ENCODE measurements around the gene CNTNAP5.

CNTNAP5 gene

DNA sequence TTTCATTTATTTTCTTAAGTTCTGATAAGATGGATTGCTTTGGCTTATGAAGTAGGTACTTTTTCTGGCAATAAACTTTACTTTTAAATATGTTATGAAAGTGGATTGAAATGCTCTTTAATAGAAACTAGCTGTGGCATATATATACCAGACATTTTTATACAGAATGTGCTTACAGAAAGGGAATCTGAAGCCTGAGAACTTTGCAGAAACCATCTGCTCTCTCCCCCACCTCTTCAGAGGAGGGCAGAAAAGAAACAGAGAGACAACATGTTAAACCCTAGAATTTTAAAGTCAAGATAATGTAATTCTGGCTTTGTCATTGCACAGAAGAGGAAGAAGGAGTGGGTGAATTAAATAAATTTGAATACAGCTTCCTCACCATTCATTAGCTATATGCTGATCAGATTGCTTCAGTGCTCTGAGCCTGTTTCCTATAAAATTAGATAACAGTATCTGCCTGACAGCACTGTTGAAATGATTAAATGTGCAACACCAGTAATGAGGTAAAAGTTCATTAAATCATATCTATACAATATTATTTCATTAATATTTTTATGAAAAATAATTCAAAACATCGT, 247.3 kb downstream of the CNTNAP5 start:
- no peak for DNase-seq

DNA sequence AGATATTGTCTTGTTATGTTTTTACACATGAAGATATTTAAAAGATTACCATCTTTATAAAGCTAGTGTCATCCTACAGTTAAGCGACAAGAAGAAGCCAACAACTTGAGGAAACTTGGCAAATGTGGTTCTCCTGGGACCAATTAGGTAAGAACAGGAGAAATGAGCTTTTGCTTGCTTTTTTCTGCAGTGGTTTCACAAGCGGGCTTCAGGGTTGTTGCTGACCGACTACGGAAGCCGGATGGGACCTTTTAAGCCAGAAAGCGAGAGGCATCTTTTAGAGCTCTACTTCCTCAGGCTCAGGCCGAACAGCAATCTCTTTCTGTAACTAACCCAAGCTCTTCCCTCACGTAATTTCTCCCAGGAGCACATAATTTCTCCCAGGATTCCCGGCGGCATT, 256.5 kb downstream of the CNTNAP5 start:
- DNase-seq, result no peak

DNA sequence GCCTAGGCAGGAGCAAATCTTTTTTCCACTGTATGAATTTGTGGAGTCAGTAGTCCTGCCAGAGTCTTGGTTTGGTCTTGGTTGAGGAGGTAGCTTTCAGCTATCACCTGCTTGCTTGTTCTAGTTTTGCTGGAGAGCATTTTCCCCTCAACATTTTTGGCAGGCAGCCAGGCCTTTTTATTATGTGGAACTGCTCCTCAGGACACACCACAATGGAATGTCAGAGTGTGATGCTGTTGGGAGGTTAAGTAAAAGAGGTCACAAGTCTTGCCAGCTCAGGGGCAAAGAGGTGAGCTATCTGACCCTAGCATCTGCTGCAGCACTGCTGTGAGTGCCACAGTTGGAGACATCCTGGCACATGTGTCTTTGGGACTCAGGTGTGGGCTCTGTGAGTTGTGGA, 258.0 kb downstream of the CNTNAP5 start:
- DNase-seq, result no peak

GRCh38 chr2:124286089-124286783, 261.1 kb downstream of the CNTNAP5 start:
- DNase-seq, result no peak

DNA sequence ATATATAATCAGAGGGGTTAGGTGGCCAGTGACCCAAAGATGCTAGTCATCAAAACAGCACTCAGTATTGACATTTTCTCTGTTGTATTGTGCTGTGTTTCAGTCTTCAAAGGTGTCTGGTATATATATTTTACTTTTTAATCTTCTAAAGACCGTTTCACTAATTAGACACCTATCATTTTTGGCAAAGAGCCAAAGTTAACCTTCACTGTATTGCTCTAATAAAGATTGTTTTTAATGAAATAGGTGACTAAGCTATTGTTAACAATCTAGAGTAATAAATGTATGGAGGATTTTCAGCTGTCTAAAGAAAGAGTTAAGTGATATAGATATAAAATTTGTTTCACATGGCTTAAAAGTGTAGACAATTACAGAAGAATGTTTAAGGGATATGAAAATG, 264.0 kb downstream of the CNTNAP5 start:
- no peak for DNase-seq

DNA sequence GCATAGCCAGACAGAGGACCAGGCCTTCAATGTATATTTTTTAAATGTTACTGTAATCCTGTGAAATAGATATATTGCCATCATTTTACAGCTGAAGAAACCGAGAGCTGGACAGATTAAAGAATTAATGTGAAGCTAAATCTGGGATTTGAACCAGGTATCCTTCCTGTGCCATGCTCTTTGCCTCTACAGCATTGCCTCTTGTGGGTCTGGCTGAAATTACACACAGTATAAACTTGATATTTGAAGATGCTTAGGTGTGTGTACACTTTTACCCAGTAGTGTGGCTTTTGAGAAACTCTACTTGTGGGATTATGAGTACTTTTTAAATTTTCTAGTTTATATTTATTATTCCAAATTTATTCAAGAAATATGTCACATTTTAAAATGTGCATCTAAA, 264.5 kb downstream of the CNTNAP5 start:
- DNase-seq, result no peak

DNA sequence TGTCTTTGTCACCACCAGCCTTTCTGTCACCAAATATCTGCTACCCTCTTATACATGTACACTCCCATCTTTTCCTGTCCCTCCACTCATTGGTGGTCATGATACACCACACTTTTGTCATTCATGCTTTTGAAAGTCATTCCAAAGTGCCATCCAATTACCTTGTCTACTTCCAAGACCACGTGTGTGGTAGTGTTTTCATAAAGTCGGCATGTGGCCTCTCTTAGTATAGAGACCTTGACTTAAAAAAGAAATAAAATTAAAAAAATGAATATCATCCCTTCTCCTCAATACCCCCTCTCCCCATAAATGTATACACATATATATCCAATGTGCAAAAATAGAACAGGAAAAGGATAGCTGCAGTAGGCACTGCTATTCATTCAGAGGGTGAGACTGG, 271.4 kb downstream of the CNTNAP5 start:
- no peak for DNase-seq

DNA sequence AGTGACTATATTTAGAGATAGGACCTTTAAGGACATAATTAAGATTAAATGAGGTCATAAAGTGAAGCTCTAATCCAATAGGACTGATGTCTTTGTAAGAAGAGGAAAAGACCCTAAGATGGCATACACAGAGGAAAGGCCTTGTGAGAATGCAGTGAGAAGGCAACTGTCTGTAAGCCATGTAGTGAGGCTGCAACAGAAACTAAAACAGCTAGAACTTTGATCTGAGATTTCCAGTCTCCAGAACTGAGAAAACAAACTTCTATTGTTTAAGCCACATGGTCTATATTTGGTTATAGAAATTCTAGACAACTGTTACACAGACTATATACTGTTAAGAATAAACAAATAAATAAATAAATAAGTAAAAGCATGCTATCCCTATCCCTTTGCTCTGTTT, 276.8 kb downstream of the CNTNAP5 start:
- DNase-seq, result no peak

- no peak for DNase-seq
These were observed 283.4 kb downstream of the CNTNAP5 start for GRCh38 chr2:124308319-124309062.

DNA sequence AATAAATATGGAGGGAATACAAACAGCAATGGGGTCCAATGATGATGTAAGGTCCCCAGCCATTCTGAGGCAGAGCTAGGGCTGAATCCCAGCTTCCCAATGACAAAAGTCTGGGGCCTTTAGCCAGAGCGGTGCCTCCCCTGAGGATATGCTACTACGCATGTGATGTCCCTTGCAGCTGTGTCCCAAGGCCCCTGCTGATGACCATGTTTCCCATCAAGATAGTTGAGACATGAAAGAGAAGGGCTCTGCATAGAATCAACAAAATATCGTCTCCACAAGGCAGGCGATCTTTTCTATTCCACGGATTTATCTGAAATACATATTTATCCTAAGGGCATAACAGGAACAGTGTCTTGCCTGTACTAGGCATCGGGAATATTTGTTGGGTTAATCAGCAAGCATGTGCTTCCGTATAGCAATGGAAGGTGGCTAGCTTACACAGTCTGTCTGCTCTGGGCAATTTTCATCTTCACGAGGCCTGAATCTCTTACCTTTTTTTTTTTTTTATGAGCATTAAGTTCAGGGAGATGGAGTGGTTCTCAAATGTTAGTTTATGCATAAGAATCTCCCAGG, 284.6 kb downstream of the CNTNAP5 start:
- DNase-seq, result no peak

DNA sequence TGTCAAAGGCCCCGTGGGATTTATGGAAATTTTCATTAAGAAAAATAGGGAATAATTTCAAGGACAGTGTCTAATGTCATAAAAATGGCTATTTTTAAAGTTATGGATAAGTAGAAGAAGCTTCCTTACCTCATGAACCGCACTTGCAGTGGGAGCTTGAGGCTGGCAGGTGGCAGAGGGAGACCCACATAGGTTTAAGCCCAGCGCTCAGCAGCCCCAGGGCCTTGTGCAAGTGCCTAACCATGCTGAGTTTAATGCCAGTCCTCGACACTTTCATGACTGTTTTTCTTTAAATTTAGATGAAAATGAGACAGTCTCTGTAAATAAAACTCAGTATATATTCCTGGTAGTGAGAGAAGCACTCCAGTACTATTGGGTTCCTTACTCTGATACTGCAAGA, 285.6 kb downstream of the CNTNAP5 start:
- no peak for DNase-seq

DNA sequence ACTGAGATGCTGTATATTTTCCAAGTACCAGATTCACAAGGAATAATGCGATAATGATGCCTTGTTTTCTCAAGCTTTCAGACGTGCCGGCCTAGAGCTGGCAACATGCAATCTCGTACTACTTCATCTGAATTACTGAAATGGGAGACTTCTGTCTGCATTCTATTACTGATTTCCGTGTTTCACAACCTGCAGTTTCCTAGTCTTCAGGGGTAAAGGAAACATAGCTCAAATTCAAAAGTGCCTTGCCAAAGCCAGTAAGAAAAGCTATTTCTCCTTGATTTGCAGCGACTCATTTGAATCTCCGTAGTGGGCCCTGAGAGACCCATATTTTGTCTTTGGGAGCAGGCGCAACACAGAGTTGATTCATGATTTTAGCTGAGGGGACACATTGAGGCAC, 289.0 kb downstream of the CNTNAP5 start:
- DNase-seq, result no peak

GRCh38 chr2:124315221-124315880, 290.3 kb downstream of the CNTNAP5 start:
- no peak for DNase-seq

DNA sequence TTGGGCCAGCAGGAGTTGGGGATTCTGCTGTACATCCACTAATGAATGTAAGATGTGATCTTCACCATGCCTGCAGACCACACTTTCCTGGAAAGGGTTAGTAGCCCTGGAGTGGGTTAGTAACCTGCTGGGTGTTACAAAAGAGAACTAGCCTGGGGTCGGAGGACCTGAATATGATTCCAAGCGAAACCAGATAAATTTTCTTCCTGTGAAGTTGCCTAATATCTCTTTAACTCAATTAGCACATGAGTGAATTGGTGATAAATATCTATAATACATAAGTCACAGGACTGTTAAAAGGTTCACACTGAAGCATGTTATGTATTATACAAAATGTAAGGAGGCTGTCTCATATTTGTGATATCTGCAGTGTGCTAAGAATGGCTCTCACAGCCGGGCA, 291.0 kb downstream of the CNTNAP5 start:
- DNase-seq, result no peak

DNA sequence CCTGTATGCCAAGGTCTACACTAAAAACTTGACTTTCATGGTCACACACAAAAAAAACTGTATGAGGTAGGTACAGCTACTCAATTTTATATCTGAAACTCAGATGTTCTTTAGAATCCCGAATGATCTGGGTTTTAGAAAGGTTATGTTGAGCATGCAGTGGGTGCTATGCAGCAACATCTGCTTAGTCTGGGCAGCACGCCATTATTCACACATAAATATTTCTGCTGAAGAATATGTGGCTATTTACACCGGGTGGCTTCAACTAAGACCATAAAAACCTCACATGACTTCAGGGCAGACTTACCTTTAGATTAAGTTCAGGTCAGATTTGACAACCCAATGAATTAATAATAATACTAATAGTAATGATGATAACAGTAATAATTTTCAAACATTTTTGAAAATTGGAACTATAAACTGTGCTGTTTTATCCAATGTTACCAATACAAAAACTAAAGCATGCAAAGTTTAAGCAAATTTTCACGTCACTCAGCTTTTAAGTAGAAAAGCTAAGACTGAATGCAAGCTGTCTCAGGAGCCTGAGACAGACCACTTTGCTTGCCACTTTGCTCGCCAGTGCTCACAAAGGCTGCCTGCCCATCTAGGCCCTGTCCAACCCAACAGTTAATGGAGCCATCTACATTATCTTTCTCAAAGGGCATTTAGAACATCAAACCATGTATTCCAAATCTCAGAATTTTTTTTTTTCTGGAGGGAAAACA, 292.0 kb downstream of the CNTNAP5 start:
- DNase-seq, result no peak

DNA sequence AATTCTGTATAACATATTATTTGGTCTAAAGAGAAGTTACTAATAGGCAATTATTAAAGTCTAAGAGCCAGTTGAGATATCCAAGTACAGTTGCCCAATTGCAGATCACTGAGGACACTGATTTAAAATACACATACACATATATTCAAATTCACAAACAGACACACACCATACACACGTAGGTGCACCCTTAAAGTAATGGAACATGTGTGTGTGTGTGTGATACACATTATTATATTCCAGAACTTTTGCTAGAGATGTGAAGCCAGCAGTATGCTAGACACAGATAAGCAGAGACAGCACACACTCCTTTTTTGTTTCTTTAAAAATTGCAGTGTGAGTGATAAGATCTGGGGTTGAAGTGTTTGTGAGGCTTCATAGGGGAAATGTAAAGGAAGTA, 292.5 kb downstream of the CNTNAP5 start:
- no peak for DNase-seq

- DNase-seq, result no peak
These were observed 293.8 kb downstream of the CNTNAP5 start for GRCh38 chr2:124318913-124319312.

- DNase-seq, result no peak
These were observed 294.5 kb downstream of the CNTNAP5 start for GRCh38 chr2:124319577-124319976.

DNA sequence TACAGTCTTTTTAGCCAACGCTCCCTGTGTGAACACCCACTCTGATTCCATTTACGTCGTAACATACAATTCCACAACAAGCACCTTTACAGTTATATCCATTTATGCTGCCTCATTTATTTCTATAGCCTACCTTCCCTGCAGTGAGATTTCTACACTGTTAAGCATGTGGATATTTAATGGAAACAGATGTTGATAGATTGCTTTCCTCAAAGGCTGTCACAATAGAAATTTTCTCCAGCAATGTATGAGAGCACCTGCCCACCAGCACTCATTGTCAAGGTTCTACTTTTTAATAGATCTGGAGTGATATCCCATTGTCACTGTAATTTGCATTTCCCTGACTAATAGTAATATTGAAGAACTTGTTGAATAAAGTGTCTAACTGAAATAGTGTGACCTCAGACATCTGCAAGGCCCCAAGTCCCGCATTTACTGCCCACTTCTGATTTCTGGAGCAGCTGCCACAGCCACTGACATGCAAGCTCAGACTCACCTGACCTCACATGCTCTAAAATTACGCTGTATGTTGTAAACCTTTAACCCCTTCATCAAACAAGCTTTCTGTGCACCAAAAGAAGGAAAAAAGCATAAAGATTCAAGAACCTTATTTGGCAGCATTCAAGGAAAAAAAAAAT, 295.1 kb downstream of the CNTNAP5 start:
- no peak for DNase-seq

GRCh38 chr2:124323321-124323720, 298.2 kb downstream of the CNTNAP5 start:
- DNase-seq, result no peak

GRCh38 chr2:124325667-124326440, 300.8 kb downstream of the CNTNAP5 start:
- no peak for DNase-seq
